CD4-positive, CD25-positive, alpha-beta regulatory T cell (primary cell): ENCODE results near the gene MYO18B. TPM values are rescaled to one million over a fixed set of nuclear protein-coding genes. Genes with fewer than 3 reads are reported as not detected.

Experiments
- ATAC-seq, 2 donors: fragments of 150-1000 bp; cut with Tn5 transposase; one replicate each; pipeline ENCODE4 v1.10.0; 2021; ENCODE audit warnings: low read depth in 2 of 2, moderate number of reproducible peaks in 2 of 2, moderate library complexity in 1 of 2
- DNase-seq, 3 donors: peaks; one replicate each; pipeline versions ENCODE4 v3.0.0 to v3.0.0-alpha.2; 2012 to 2022; ENCODE audit warnings: mixed read lengths in 1 of 3
- H3K27ac ChIP-seq: one replicate; pipeline ENCODE4 v1.7.0; 2013; ENCODE audit warnings: mild to moderate bottlenecking, low read length; ENCODE audit not compliant: insufficient read depth, poor library complexity, severe bottlenecking
- H3K27me3 ChIP-seq: one replicate; pipeline ENCODE4 v1.7.0; 2013; ENCODE audit warnings: low read length; ENCODE audit not compliant: control insufficient read depth, insufficient read depth
- H3K36me3 ChIP-seq: one replicate; pipeline ENCODE4 v1.7.0; 2013; ENCODE audit warnings: mild to moderate bottlenecking, low read length, moderate library complexity; ENCODE audit not compliant: control insufficient read depth, insufficient read depth
- H3K4me1 ChIP-seq: 2 replicates; pipeline ENCODE4 v1.7.0; 2013; ENCODE audit warnings: mild to moderate bottlenecking, low read length; ENCODE audit not compliant: insufficient read depth, control insufficient read depth, poor library complexity, severe bottlenecking
- H3K4me3 ChIP-seq: one replicate; pipeline ENCODE4 v1.7.0; 2013; ENCODE audit warnings: low read depth, mild to moderate bottlenecking, low read length, moderate library complexity
- H3K9me3 ChIP-seq, 2 experiments: 1 replicate in 1 of 2; 2 replicates in 1 of 2; pipeline ENCODE4 v1.7.0; 2013; ENCODE audit warnings: low read length in 2 of 2, mild to moderate bottlenecking in 1 of 2, moderate library complexity in 1 of 2; ENCODE audit not compliant: control insufficient read depth in 2 of 2
- H3K27ac Mint-ChIP-seq, 3 donors: one replicate each; pipeline ENCODE4 v1.8.0; 2020 to 2022; ENCODE audit warnings: mild to moderate bottlenecking in 3 of 3, mixed read lengths in 3 of 3, moderate library complexity in 2 of 3
- H3K27me3 Mint-ChIP-seq: one replicate; pipeline ENCODE4 v1.8.0; 2022; ENCODE audit warnings: mild to moderate bottlenecking, mixed read lengths
- H3K36me3 Mint-ChIP-seq: one replicate; pipeline ENCODE4 v1.8.0; 2020; ENCODE audit warnings: mixed read lengths
- H3K4me1 Mint-ChIP-seq, 4 donors: one replicate each; pipeline ENCODE4 v1.8.0; 2020 to 2022; ENCODE audit warnings: mixed read lengths in 4 of 4, mild to moderate bottlenecking in 1 of 4
- H3K4me3 Mint-ChIP-seq, 4 donors: one replicate each; pipeline ENCODE4 v1.8.0; 2020 to 2022; ENCODE audit warnings: mild to moderate bottlenecking in 4 of 4, mixed read lengths in 4 of 4, moderate library complexity in 3 of 4
- H3K9me3 Mint-ChIP-seq, 7 donors: one replicate each; pipeline ENCODE4 v1.8.0; 2020 to 2022; ENCODE audit warnings: mixed read lengths in 7 of 7, mild to moderate bottlenecking in 3 of 7, moderate library complexity in 2 of 7
- polyA plus RNA-seq, 4 donors: library from polyadenylated mRNA; unstranded; fragments of 300-500 nt; fragmentation: Illumina TruSeq; gene quantifications; one replicate each; pipeline ENCODE4 v1.2.3, GENCODE V29; 2021
- total RNA-seq: library from RNA; stranded (reverse); gene quantifications from one replicate; pipeline ENCODE4 v1.2.3, GENCODE V29; 2022

MYO18B gene
- total and polyA plus RNA-seq, 5 donors from 2014 or later, result 0.27 to 0.35 TPM; not detected in 3

- Mint-ChIP-seq H3K27me3 (peaks cover 30% of the 10 kb centered on the region), H3K27ac (no peak overlapping the region), H3K4me3 (no peak overlapping the region), H3K4me1 (no peaks in the 10 kb centered on the region), H3K9me3 (peaks cover 0 to 3% (median 0%) of the 10 kb centered on the region in 7 donors), H3K36me3 (no peaks in the 10 kb centered on the region)
- Histone ChIP-seq H3K4me1 (no peaks in the 10 kb centered on the region), H3K27ac (no peak overlapping the region), H3K9me3 (no peaks in the 10 kb centered on the region), H3K36me3 (no peaks in the 10 kb centered on the region), H3K27me3 (no peaks in the 10 kb centered on the region), H3K4me3 (no peak overlapping the region)
- ATAC-seq (no peak), DNase-seq (no peak)
Measured at GRCh38 chr22:25800766-25801165, 58.8 kb downstream of the MYO18B start.

GRCh38 chr22:25802018-25802417 is 60.0 kb downstream of the MYO18B start:
- H3K9me3 Mint-ChIP-seq, result peaks cover 0 to 3% (median 0%) of the 10 kb centered on the region in 7 donors
- no peak for ATAC-seq
- Histone ChIP-seq H3K4me1 (no peaks in the 10 kb centered on the region), H3K36me3 (no peaks in the 10 kb centered on the region), H3K27me3 (no peaks in the 10 kb centered on the region), H3K4me3 (no peak overlapping the region), H3K27ac (no peak overlapping the region), H3K9me3 (no peaks in the 10 kb centered on the region)
- no peaks in the 10 kb centered on the region for H3K4me1 Mint-ChIP-seq
- DNase-seq, result no peak
- no peaks in the 10 kb centered on the region for H3K36me3 Mint-ChIP-seq
- no peak overlapping the region for H3K27ac Mint-ChIP-seq
- H3K4me3 Mint-ChIP-seq, result no peak overlapping the region
- peaks cover 35% of the 10 kb centered on the region for H3K27me3 Mint-ChIP-seq

- Mint-ChIP-seq H3K4me3 (no peak overlapping the region), H3K36me3 (no peaks in the 10 kb centered on the region), H3K9me3 (no peaks in the 10 kb centered on the region), H3K27me3 (peaks cover 36% of the 10 kb centered on the region), H3K27ac (no peak overlapping the region), H3K4me1 (no peaks in the 10 kb centered on the region)
- H3K9me3 ChIP-seq, result no peaks in the 10 kb centered on the region
- no peak overlapping the region for H3K4me3 ChIP-seq
- H3K4me1 ChIP-seq, result no peaks in the 10 kb centered on the region
- H3K36me3 ChIP-seq, result no peaks in the 10 kb centered on the region
- DNase-seq, result no peak
- no peak overlapping the region for H3K27ac ChIP-seq
- no peak for ATAC-seq
- no peaks in the 10 kb centered on the region for H3K27me3 ChIP-seq
Measured at GRCh38 chr22:25804676-25805075, 62.7 kb downstream of the MYO18B start.

- no peak for DNase-seq
- H3K27ac ChIP-seq, result no peak overlapping the region
- Mint-ChIP-seq H3K27ac (no peak overlapping the region), H3K27me3 (peaks cover 22% of the 10 kb centered on the region), H3K36me3 (no peaks in the 10 kb centered on the region), H3K4me1 (no peaks in the 10 kb centered on the region), H3K9me3 (no peaks in the 10 kb centered on the region), H3K4me3 (no peak overlapping the region)
- H3K4me3 ChIP-seq, result no peak overlapping the region
- H3K9me3 ChIP-seq, result no peaks in the 10 kb centered on the region
- H3K36me3 ChIP-seq, result no peaks in the 10 kb centered on the region
- H3K27me3 ChIP-seq, result no peaks in the 10 kb centered on the region
- ATAC-seq, result no peak
- H3K4me1 ChIP-seq, result no peaks in the 10 kb centered on the region
Measured at GRCh38 chr22:25806579-25806978, 64.6 kb downstream of the MYO18B start.

DNA sequence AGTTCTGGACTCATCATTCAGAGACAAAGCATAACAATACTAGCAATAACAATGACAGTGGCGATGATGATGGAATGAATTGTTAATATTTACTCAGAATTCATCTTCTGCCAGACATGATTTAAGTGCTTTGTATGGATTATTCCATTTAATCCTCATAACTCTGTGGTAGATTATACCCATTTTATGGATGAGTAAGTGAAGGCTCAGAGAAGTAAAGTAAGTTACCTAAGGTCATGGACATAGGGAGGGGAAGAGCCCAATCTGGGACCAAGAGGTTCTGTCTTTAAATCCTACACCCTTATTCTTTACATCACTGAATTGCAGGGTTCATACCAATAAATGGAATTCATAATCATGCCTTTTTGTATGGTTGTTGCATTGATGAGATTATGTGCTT is 72.7 kb downstream of the MYO18B start:
- H3K27ac ChIP-seq, result no peak overlapping the region
- peaks cover 0 to 3% (median 0%) of the 10 kb centered on the region in 7 donors for H3K9me3 Mint-ChIP-seq
- ATAC-seq (no peak), DNase-seq (no peak)
- no peaks in the 10 kb centered on the region for H3K36me3 ChIP-seq
- H3K27me3 ChIP-seq, result peaks cover 6% of the 10 kb centered on the region
- no peak overlapping the region for H3K4me3 Mint-ChIP-seq
- H3K36me3 Mint-ChIP-seq, result no peaks in the 10 kb centered on the region
- H3K27ac Mint-ChIP-seq, result no peak overlapping the region
- H3K27me3 Mint-ChIP-seq, result peaks cover 15% of the 10 kb centered on the region
- H3K4me1 Mint-ChIP-seq, result no peaks in the 10 kb centered on the region
- H3K4me3 ChIP-seq, result no peak overlapping the region
- no peaks in the 10 kb centered on the region for H3K9me3 ChIP-seq
- no peaks in the 10 kb centered on the region for H3K4me1 ChIP-seq

- Mint-ChIP-seq H3K4me1 (no peaks in the 10 kb centered on the region), H3K36me3 (no peaks in the 10 kb centered on the region), H3K4me3 (no peak overlapping the region), H3K9me3 (peaks cover 0 to 4% (median 0%) of the 10 kb centered on the region in 7 donors), H3K27ac (no peak overlapping the region), H3K27me3 (peaks cover 15% of the 10 kb centered on the region)
- H3K9me3 ChIP-seq, result no peaks in the 10 kb centered on the region
- ATAC-seq (no peak), DNase-seq (no peak)
- H3K27me3 ChIP-seq, result peaks cover 6% of the 10 kb centered on the region
- no peaks in the 10 kb centered on the region for H3K36me3 ChIP-seq
- no peak overlapping the region for H3K27ac ChIP-seq
- no peak overlapping the region for H3K4me3 ChIP-seq
- H3K4me1 ChIP-seq, result no peaks in the 10 kb centered on the region
Measured at GRCh38 chr22:25815561-25815960, 73.6 kb downstream of the MYO18B start.

- H3K27ac ChIP-seq, result no peak overlapping the region
- no peak overlapping the region for H3K4me3 Mint-ChIP-seq
- H3K4me3 ChIP-seq, result no peak overlapping the region
- H3K27me3 Mint-ChIP-seq, result peaks cover 18% of the 10 kb centered on the region
- no peaks in the 10 kb centered on the region for H3K36me3 Mint-ChIP-seq
- no peaks in the 10 kb centered on the region for H3K36me3 ChIP-seq
- DNase-seq (no peak), ATAC-seq (no peak)
- no peaks in the 10 kb centered on the region for H3K4me1 Mint-ChIP-seq
- H3K4me1 ChIP-seq, result no peaks in the 10 kb centered on the region
- no peaks in the 10 kb centered on the region for H3K9me3 ChIP-seq
- peaks cover 0 to 4% (median 2%) of the 10 kb centered on the region in 7 donors for H3K9me3 Mint-ChIP-seq
- H3K27me3 ChIP-seq, result peaks cover 6% of the 10 kb centered on the region
- no peak overlapping the region for H3K27ac Mint-ChIP-seq
Measured at GRCh38 chr22:25816522-25817059, 74.6 kb downstream of the MYO18B start.

GRCh38 chr22:25817092-25817943 is 75.3 kb downstream of the MYO18B start:
- Mint-ChIP-seq H3K36me3 (no peaks in the 10 kb centered on the region), H3K4me1 (no peaks in the 10 kb centered on the region), H3K4me3 (no peak overlapping the region), H3K9me3 (peaks cover 0 to 7% (median 2%) of the 10 kb centered on the region in 7 donors), H3K27me3 (peaks cover 18% of the 10 kb centered on the region), H3K27ac (no peak overlapping the region)
- Histone ChIP-seq H3K4me3 (no peak overlapping the region), H3K27me3 (peaks cover 6% of the 10 kb centered on the region), H3K9me3 (no peaks in the 10 kb centered on the region), H3K4me1 (no peaks in the 10 kb centered on the region), H3K36me3 (no peaks in the 10 kb centered on the region), H3K27ac (no peak overlapping the region)
- DNase-seq (no peak), ATAC-seq (no peak)
